DMS 273 (cell line): Measurements from ENCODE around the gene CSN1S1.
"Not testable (repeated sequence)": the region's sequence is repeated elsewhere in the genome, so short reads cannot be mapped to it uniquely, and the experiment has no call there.

Experiments used
- DNase-seq: peaks from one replicate; lab custom pipeline; 2025; ENCODE audit not compliant: unreplicated experiment; lab: John Stamatoyannopoulos, UW

The CSN1S1 gene

GRCh38 chr4:69930768-69931167 is at the start of gene CSN1S1:
Gene CSN1S1 (plus strand): TSS chr4:69931068. CDS start chr4:69932556, 1,488 bp downstream.
- no peak for DNase-seq

- DNase-seq = peak; percentile 36
Measured at GRCh38 chr4:69881173-69881773, 49.6 kb upstream of the CSN1S1 start.

- DNase-seq = no peak
Measured at GRCh38 chr4:69882150-69882549, 48.7 kb upstream of the CSN1S1 start.

GRCh38 chr4:69888336-69888735 is 42.5 kb upstream of the CSN1S1 start:
- no peak for DNase-seq

GRCh38 chr4:69894186-69894585 is 36.7 kb upstream of the CSN1S1 start:
- DNase-seq = no peak

GRCh38 chr4:69894721-69895120 is 36.1 kb upstream of the CSN1S1 start:
- DNase-seq = no peak

GRCh38 chr4:69896530-69897116 is 34.2 kb upstream of the CSN1S1 start:
- peak; percentile 7 for DNase-seq

- no peak for DNase-seq
Measured at GRCh38 chr4:69907151-69907550, 23.7 kb upstream of the CSN1S1 start.

GRCh38 chr4:69909195-69909594 is 21.7 kb upstream of the CSN1S1 start:
- no peak for DNase-seq

- DNase-seq = no peak
Measured at GRCh38 chr4:69910016-69910782, 20.7 kb upstream of the CSN1S1 start.

- DNase-seq = no peak
Measured at GRCh38 chr4:69920874-69921273, 10.0 kb upstream of the CSN1S1 start.

GRCh38 chr4:69923782-69924410 is 7.0 kb upstream of the CSN1S1 start:
- not testable (repeated sequence) for DNase-seq

- DNase-seq = no peak
Measured at GRCh38 chr4:69934150-69934549, 3.3 kb downstream of the CSN1S1 start.

- DNase-seq = no peak
Measured at GRCh38 chr4:69936566-69936965, 5.7 kb downstream of the CSN1S1 start.

GRCh38 chr4:69951602-69952001 is 20.7 kb downstream of the CSN1S1 start:
- no peak for DNase-seq

GRCh38 chr4:69957209-69957608 is 26.3 kb downstream of the CSN1S1 start:
- DNase-seq = no peak

- no peak for DNase-seq
Measured at GRCh38 chr4:69965628-69966027, 34.8 kb downstream of the CSN1S1 start, which contains the start of gene CSN2. Gene CSN2 (minus strand): TSS chr4:69965728. CDS start chr4:69960995, 4,733 bp downstream.

GRCh38 chr4:69970071-69970470 is 39.2 kb downstream of the CSN1S1 start:
- DNase-seq = no peak

GRCh38 chr4:69974631-69975030 is 43.8 kb downstream of the CSN1S1 start:
- DNase-seq = no peak

- DNase-seq = no peak
Measured at GRCh38 chr4:69977582-69977981, 46.7 kb downstream of the CSN1S1 start.

- peak; percentile 0 for DNase-seq
Measured at GRCh38 chr4:69984030-69984443, 53.2 kb downstream of the CSN1S1 start.

GRCh38 chr4:69986663-69987062 is 55.8 kb downstream of the CSN1S1 start:
- DNase-seq = no peak
